ENCODE data around the gene SMCR8.
A peak's percentile ranks its signal among the peaks of the same experiment; 100 is the strongest.
"Not testable (repeated sequence)": the region's sequence is repeated elsewhere in the genome, so short reads cannot be mapped to it uniquely, and the experiment has no call there.

Gene SMCR8

GRCh38 chr17:18319604-18320256, 4.6 kb downstream of the SMCR8 start:
- DNase-seq = no peak

DNA sequence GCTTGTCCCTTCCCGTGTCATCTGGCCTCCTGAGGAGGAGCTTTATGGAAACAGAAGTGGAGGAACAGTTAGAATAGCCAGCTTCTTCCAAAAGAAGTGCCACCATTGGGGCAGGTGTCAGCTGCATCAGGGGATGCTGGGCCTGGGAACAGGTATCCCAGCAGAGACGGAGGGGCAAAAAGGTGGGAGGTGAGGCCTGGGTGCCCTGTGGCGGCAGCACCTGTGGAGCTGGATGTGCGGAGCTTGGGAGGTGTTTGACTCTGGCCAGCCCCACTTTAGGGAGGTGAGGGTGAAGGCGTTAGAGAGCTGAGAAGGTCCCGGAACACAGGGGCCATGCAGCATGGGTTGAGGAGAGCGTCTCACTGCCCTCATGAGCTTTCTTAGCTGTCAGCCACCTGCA, 5.2 kb downstream of the SMCR8 start:
- DNase-seq = no peak

DNA sequence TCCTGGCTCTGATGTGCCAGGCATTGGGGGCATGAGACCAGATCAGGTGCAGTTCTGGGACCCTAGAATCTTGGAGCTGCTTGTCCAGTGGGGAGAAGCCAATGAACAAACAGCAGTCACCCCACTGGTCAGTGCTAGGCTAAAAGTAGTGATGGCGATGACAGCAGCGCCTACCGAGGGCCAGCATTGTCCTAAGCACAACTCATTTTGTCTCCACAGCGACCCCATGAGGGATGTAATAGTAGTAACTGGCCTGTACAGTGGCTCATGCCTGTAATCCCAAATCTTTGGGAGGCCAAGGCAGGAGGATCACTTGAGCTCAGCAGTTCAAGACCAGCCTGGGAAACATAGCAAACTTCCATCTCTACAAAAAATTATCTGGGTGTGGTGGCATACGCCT, 6.2 kb downstream of the SMCR8 start:
- no peak for DNase-seq

DNA sequence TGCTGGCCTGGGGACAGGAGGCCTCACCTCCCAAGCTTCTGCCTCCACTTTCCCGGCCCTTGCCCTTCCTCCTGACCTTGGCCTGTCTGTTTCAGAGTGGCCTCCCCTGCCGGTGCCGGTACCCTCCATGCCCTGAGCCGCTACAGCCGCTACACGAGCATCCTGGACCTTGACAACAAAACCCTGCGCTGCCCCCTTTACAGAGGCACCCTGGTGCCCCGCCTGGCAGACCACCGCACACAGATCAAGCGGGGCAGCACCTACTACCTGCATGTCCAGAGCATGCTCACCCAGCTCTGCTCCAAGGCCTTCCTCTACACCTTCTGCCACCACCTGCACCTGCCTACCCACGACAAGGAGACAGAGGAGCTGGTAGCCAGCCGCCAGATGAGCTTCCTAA, 7.4 kb downstream of the SMCR8 start:
- no peak for DNase-seq

- no peak for DNase-seq
Observed at GRCh38 chr17:18323007-18323406, 7.9 kb downstream of the SMCR8 start.

DNA sequence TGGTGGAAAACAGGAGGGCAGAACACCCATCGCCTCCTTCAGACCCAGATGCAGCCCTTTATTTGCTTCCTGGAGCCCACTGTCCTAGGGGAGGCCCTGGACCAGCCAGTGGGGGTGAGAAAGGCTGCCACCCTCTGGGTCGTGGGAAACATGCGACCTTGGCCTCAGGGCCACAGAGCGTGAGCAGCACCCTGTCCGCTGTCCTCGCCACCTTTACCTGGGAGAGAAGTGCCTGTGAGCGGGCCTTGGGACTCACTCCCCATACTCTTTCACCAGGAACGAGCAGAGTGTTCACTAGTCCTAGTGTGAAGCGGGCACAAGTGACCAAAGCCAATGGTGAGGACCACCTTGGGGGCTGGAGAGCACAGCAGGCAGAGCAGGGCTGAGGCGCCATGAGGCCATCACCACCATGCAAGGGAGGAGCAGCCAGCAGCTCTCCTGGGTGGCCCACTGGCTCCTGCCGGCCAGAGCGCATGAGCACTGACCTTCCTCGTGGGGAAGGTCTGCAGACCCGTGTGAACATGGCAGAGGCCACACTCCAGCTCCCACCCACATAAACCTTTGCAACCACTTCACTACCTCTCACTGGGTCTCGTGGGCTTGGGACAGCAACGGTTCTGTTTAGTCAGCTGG, 8.5 kb downstream of the SMCR8 start:
- no peak for DNase-seq

- DNase-seq = no peak
Observed at GRCh38 chr17:18324140-18325050, 9.3 kb downstream of the SMCR8 start.

DNA sequence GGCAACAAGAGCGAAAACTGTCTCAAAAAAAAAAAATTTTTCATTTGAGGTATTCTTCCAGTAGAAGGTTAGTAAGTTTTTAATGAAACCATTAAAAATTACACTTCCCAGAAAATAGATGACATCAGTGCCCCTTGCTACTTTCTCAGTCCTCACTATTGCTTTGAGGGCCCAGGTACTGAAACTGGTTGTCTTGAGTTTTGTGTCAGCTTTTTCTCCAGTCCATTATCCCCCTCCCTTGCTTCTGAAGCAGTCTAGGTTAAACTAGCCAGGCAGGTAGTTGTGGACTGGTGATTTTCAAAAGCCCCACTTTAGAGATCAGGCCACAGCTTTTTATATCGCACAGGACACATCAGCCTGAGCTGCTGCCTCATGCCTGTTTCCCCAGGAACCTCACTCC, 10.9 kb downstream of the SMCR8 start:
- no peak for DNase-seq

DNA sequence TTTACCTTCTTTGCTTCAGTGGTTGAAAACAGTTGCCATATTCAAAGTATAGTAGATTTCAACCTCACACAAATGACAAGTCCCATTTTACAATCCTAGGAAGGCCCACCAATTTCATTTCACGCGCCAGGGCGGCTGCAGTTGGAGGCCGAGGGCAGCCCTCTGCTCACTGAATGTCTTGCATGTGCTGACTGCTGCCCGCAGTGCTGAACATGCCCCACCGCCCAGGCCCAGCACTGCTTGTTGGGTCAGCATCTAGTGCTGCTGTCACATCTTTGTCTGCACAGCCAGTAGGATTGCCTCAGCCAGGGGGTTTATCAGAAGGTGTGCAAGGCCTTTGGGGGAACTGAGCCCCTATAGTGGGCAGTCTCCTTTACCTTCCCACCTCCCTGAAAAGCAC, 11.5 kb downstream of the SMCR8 start:
- DNase-seq = no peak

DNA sequence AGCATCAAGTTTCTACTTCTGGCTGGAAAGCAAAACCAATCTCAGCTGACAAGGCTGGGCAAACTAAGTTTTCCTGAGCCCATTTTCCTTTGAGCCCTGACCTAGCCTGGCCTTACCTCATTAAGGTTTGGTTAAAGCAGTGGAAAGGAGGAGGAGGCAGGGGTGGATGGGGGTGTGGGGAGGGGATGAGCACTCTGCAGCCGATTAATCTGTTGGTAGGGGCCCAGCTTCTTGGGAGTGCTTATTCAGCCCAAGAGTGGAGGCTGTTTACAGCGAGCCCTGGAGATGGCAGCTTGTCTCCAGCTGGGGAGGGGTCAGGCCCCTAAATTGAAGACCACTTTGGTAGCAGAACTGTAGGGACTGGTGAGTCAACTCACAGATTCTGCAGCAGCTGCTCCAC, 12.0 kb downstream of the SMCR8 start:
- no peak for DNase-seq

DNA sequence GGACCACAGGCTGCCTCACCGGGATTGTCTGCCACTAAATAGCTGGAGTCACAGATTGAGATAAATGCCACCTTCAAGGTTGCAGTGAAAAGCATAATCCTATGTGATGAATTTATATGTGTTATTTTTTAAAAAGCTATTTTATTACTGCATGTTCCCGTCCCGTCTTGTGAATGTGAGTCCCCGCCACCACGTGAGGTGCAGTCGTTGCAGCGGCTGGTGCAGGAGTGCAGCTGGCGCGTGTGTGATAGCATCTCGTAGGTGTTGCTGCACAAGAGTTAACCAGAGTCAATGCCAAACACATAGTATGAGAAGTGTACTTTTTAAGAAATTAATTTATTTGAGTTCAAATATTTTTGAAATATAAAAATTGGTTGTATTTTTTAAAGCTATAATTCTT, 12.5 kb downstream of the SMCR8 start:
- DNase-seq = no peak

DNA sequence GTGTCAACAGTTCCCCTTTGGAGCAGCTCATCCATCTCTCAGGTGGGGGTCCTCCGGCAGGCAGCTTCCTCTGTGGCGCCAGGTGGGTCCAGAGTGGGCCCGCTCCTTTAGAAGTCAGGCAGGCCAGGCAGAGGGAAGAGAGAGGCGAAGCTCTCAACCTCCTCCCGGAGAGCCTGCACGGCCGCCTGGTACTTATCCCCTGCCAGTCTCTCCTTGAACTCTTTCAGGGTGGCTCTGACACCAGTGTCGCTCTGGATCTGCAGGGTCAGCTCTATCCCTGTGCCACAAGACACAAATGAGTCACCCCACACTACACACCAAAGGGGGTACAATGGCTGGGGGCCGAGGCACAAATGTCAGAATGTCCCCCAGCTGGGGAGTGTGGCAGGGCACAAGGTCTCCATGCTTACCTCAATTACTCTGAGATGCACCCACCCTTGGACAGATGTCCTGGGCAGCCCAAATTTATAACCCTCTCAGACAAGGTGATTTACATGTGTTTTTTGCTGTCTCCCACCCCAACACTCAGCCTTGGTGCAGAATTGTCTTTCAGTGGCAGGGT, 13.6 kb downstream of the SMCR8 start:
- no peak for DNase-seq

DNA sequence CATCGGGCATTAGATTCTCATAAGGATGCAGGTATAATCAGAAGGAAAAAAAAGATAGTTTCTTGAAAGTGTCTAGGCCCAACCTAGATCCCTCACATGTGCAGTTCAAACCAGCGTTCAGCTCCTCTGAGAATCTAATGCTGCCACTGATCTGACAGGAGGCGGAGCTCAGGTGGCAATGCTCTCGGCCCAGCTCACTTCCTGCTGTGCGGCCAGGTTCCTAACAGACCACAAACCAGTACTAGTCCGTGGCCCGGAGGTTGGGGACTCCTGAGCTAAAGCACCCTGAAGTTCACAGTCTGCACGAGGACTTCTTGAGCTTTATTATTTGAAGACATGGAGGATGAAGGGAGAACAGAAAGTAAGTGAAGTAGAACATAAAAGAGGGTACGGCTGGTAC, 16.8 kb downstream of the SMCR8 start:
- no peak for DNase-seq

DNA sequence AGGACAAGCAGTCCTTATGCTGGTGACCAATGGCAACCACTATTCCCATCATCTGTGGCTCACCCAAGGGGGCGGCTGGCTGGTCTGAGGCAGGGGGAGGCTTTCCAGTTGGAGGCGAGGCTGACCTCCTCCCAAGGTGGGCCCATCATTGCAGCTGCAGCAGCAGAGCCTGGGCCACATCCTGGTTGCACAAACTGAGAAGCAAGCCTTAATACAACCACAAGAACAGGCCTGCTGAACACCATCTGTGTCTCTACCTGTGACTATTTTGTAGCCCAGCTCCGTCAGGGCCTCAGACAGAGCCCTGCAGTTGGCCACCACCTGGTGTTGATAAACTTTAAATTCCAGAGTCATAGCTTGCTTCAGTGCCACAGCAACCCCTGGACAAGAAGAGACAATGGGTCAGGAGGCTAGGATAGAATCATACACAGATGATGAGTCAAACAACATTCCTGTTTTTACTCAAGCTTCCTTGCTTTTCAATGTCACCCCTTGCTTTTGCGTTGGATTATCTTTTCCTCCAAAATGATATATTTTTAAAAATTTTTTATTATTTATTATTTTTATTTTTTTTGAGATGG, 17.9 kb downstream of the SMCR8 start:
- DNase-seq = no peak

DNA sequence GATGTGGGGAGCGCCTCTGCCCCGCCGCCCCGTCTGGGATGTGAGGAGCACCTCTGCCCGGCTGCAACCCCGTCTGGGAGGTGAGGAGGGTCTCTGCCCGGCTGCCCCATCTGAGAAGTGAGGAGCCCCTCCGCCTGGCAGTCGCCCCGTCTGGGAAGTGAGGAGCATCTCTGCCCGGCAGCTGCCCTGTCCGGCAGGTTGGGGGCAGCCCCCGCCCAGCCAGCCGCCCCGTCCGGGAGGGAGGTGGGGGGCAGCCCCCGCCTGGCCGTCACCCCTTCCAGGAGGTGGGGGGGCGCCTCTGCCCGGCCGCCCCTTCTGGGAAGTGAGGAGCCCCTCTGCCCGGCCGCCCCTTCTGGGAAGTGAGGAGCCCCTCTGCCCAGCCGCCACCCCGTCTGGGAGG, 23.1 kb downstream of the SMCR8 start:
- not testable (repeated sequence) for DNase-seq

- no peak for DNase-seq
Observed at GRCh38 chr17:18339933-18340332, 24.8 kb downstream of the SMCR8 start.

GRCh38 chr17:18344021-18344420, 28.9 kb downstream of the SMCR8 start:
- DNase-seq = no peak

DNA sequence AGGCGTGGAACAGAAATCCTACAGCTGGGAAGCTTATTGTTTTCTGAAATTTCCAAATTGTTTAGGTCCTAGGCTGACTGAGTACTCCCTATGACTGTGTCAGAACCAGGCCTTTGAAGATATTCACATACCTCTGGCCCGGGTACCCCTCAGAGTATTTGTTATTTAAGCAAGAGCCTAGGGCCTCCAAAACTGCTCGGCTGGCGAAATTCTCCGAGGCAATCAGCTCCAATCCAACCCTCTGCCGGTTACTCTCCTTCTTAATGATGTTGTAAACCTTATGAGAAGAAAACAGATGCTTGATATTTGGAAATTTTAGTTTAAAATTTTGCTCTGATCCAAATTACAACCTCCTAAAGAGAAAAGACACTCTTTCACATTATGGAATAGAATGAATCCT, 38.4 kb downstream of the SMCR8 start:
- no peak for DNase-seq

- DNase-seq = no peak
Observed at GRCh38 chr17:18356624-18357023, 41.5 kb downstream of the SMCR8 start.

DNA sequence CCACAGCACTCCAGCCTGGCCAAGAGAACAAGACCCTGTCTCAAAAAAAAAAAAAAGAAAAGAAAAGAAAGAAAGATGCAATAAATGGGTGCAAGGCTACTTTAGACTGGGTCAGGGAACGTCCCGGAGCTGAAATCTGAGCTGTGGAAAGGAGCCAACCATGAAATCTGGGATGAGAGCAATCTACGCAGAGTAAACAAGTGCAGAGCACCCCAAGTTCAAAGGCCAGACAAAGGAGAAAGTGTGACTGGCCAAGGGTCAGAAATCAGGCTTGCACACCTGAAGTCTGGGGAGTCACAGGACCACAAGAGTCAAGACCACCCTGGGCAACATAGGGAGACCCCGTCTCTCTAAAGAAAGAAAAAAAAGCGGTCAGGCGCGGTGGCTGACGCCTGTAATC, 45.4 kb downstream of the SMCR8 start:
- no peak for DNase-seq

GRCh38 chr17:18361837-18362697, 47.0 kb downstream of the SMCR8 start:
- no peak for DNase-seq

DNA sequence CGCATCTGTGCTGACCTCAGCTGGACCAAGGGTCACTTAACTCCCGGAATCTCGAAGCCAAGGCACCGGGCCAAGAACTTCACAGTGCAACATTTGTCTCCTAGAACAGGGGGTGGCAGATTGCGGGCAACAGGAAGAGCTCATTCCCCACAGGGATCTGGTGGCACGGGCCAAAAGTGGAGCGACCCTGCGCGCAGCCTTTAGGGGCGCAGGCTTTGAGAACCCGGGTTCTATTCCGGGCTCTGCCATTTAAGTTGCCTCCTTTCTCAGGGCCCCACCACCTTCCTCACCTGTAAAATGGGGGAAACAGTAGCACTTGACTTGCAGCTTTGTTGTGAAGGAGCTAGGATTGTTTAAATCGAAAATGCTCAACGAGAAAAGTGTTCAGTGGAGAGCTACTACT, 47.6 kb downstream of the SMCR8 start:
- peak in 1 of 2 experiments; percentile 27 for DNase-seq
